ENCODE measurements around the gene LLGL2. TPM values are rescaled to one million over a fixed set of nuclear protein-coding genes. Genes with fewer than 3 reads are reported as not detected.

The LLGL2 gene
- total RNA-seq, 1 experiment from 2014 or later, result 19.8 TPM

- H3K9me3 Mint-ChIP-seq (ENCODE audit: unreplicated experiment), result no peaks in the 10 kb centered on the region
- no peaks in the 10 kb centered on the region for H3K36me3 Mint-ChIP-seq (ENCODE audit: insufficient read depth, unreplicated experiment)
- H3K27ac Mint-ChIP-seq (ENCODE audit: low read depth, unreplicated experiment), result no peak overlapping the region
- no peak for TF ChIP-seq CTCF (IDR thresholded peaks at IDR 0.05; ENCODE audit: unreplicated experiment)
- no peaks in the 10 kb centered on the region for H3K4me1 Mint-ChIP-seq (ENCODE audit: insufficient read depth, unreplicated experiment)
- no peak for DNase-seq (ENCODE audit: unreplicated experiment)
- intact Hi-C loops (cut with micrococcal nuclease), result no loop called here
- H3K4me3 Mint-ChIP-seq (ENCODE audit: unreplicated experiment), result no peak overlapping the region
- ChIA-PET CTCF (interaction anchor here (0.5 to 3.2 kb wide), 3 partner anchors 9 to 67 kb away, joined by 3 to 27 read pairs (median 5); partner anchors contain the start of gene SMIM5), POLR2A (interaction anchor here (0.6 to 2.9 kb wide), 4 partner anchors 9 to 45 kb away, joined by 3 to 15 read pairs (median 4); partner anchors contain the start of gene SMIM5)
- no TSS peak for BruUV-seq (replicated peaks)
- H3K27me3 Mint-ChIP-seq (ENCODE audit: insufficient read depth, unreplicated experiment), result peaks cover 17% of the 10 kb centered on the region
Observed at GRCh38 chr17:75624021-75624420, 98.5 kb downstream of the LLGL2 start.

Small RNA genes lying within 50 kb of the gene (microRNA-seq; reads per million reads assigned to microRNA genes)
- not detected for gene MIR6785

Other genes with a start within 250 kb of the LLGL2 start
- gene SLC25A19, start 236.3 kb upstream of the LLGL2 start, total RNA-seq (2022), result 14.8 and 22.6 TPM in 2 replicates
- gene GRB2, start 120.0 kb upstream of the LLGL2 start, total RNA-seq (2022), result 67.1 and 74.6 TPM in 2 replicates
- 42.8 and 46.5 TPM in 2 replicates for gene TMEM94, start 69.1 kb upstream of the LLGL2 start, total RNA-seq (2022)
- 19.2 and 19.8 TPM in 2 replicates for gene CASKIN2, start 10.2 kb upstream of the LLGL2 start, total RNA-seq (2022)
- gene TSEN54, start 9.2 kb upstream of the LLGL2 start, total RNA-seq (2022), result 13.3 and 15.6 TPM in 2 replicates
- 10.9 and 16.9 TPM in 2 replicates for gene MYO15B, start 62.1 kb downstream of the LLGL2 start, total RNA-seq (2022)
- 0.09 TPM in 1 of 2 replicates, not detected in the other for gene SMIM5, start 107.7 kb downstream of the LLGL2 start, total RNA-seq (2022)
- 36.3 and 47.9 TPM in 2 replicates for gene RECQL5, start 141.5 kb downstream of the LLGL2 start, total RNA-seq (2022)
- 108 and 123 TPM in 2 replicates for gene SAP30BP, start 141.6 kb downstream of the LLGL2 start, total RNA-seq (2022)
- gene ITGB4, start 195.8 kb downstream of the LLGL2 start, total RNA-seq (2022), result 727 and 1,054 TPM in 2 replicates
- 8.7 and 9.8 TPM in 2 replicates for gene GALK1, start 239.5 kb downstream of the LLGL2 start, total RNA-seq (2022)